Measurements from ENCODE around the gene MRPS18A. TPM values are rescaled to one million over a fixed set of nuclear protein-coding genes. Genes with fewer than 3 reads are reported as not detected.

The MRPS18A gene
- total and polyA plus RNA-seq, 2 of the 8 experiments (the other 6 are each of a cell fraction or from before 2014, with no cell fraction given) = 48.3 to 121 TPM

- Histone ChIP-seq H2AFZ (ENCODE audit: low read length) (no peak overlapping the region), H2AK5ac (ENCODE audit: low read depth, low read length) (no peak overlapping the region), H3K4me2 (ENCODE audit: insufficient read depth in 1 of 2, low read depth in 2 of 2, low read length in 2 of 2) (no peak overlapping the region), H3K27ac (ENCODE audit: low read depth, low read length) (no peak overlapping the region), H2BK5ac (ENCODE audit: low read depth, low read length) (no peak overlapping the region), H3K23me2 (ENCODE audit: low read depth, low read length) (no peaks in the 10 kb centered on the region), H3K56ac (replicated peaks; ENCODE audit: insufficient read length, low read depth, low read length) (no peak overlapping the region), H4K5ac (ENCODE audit: insufficient read length, low read depth, low read length) (no peak overlapping the region), H3K79me1 (ENCODE audit: low read depth, low read length) (peaks cover 18% of the 10 kb centered on the region), H4K91ac (replicated peaks; ENCODE audit: insufficient read length, low read length) (no peak overlapping the region), H3K4ac (replicated peaks; ENCODE audit: insufficient read length, low read depth, low read length) (no peak overlapping the region), H3K9me3 (ENCODE audit: insufficient read depth in 2 of 2, low read depth in 1 of 2, low read length in 1 of 2) (no peaks in the 10 kb centered on the region), H2BK20ac (ENCODE audit: low read length) (no peak overlapping the region), H3K4me3 (ENCODE audit: extremely low read depth in 1 of 4, insufficient read depth in 2 of 4, low read depth in 3 of 4, low read length in 4 of 4) (no peak overlapping the region), H3K27me3 (replicated peaks in 1 of 4; ENCODE audit: control insufficient read depth in 3 of 4, extremely low read depth in 1 of 4, insufficient read depth in 3 of 4, low read length in 3 of 4) (no peaks in the 10 kb centered on the region), H2BK15ac (ENCODE audit: low read length) (no peak overlapping the region), H3K36me3 (ENCODE audit: control insufficient read depth in 2 of 4, insufficient read depth in 4 of 4, low read length in 3 of 4) (peaks cover 29 to 56% (median 43%) of the 10 kb centered on the region in 4 experiments), H3K79me2 (ENCODE audit: control insufficient read depth in 1 of 2, insufficient read depth in 2 of 2, low read length in 2 of 2) (peaks cover under 1 to 32% of the 10 kb centered on the region in 2 experiments), H4K20me1 (replicated peaks in 1 of 2; ENCODE audit: control insufficient read depth in 1 of 2, insufficient read depth in 2 of 2, low read length in 2 of 2) (peaks cover 2 to 20% of the 10 kb centered on the region in 2 experiments), H3K23ac (ENCODE audit: insufficient read length) (no peak overlapping the region), H3K4me1 (replicated peaks in 1 of 4; ENCODE audit: control insufficient read depth in 3 of 4, insufficient read depth in 4 of 4, low read length in 3 of 4) (0 out of 7 replicates have a peak, but pooled peaks cover 0 to 5% (median 0%) of the 10 kb centered on the region in 4 experiments), H2BK12ac (ENCODE audit: low read depth, low read length) (no peak overlapping the region), H2BK120ac (replicated peaks; ENCODE audit: low read depth, low read length) (no peak overlapping the region), H3K18ac (ENCODE audit: extremely low read depth, low read length) (no peak overlapping the region), H3K9ac (replicated peaks in 1 of 4; ENCODE audit: extremely low read depth in 1 of 4, low read depth in 3 of 4, low read length in 3 of 4) (no peak overlapping the region), H3K14ac (ENCODE audit: insufficient read length) (no peak overlapping the region), H4K8ac (ENCODE audit: extremely low read depth, insufficient read depth, low read length) (no peak overlapping the region)
- ChIA-PET CTCF (ENCODE audit: partially characterized antibody) (interaction anchor here (0.6 to 5.2 kb wide), 4 partner anchors 11 to 400 kb away, joined by 3 to 58 read pairs (median 4); no protein-coding TSS in a partner anchor), POLR2A (ENCODE audit: partially characterized antibody) (interaction anchor here (1.4 to 2.3 kb wide), 3 partner anchors 12 to 64 kb away, joined by 3 to 10 read pairs (median 4); no protein-coding TSS in a partner anchor)
- FAIRE-seq = no peak
- WGBS, 2 experiments (ENCODE audit: extremely low coverage in 1 of 2, insufficient coverage in 1 of 2, insufficient read length in 1 of 2, insufficient replicate concordance in 2 of 2, low coverage in 1 of 2, low lambda C conversion rate in 2 of 2, missing lambda C conversion rate in 1 of 2) = 86% methylated on average over 6 of the region's 6 CpGs; no CpG with 5 or more reads in 1 of the 2 experiments
- no peak for DNase-seq (ENCODE audit: low read depth in 1 of 2, low spot score in 2 of 2)
- TF ChIP-seq POLR2A (IDR thresholded peaks at IDR 0.05; ENCODE audit: control extremely low read depth in 1 of 2, low read depth in 2 of 2, low read length in 2 of 2) = no peak
- TF ChIP-seq, protein P1, sequence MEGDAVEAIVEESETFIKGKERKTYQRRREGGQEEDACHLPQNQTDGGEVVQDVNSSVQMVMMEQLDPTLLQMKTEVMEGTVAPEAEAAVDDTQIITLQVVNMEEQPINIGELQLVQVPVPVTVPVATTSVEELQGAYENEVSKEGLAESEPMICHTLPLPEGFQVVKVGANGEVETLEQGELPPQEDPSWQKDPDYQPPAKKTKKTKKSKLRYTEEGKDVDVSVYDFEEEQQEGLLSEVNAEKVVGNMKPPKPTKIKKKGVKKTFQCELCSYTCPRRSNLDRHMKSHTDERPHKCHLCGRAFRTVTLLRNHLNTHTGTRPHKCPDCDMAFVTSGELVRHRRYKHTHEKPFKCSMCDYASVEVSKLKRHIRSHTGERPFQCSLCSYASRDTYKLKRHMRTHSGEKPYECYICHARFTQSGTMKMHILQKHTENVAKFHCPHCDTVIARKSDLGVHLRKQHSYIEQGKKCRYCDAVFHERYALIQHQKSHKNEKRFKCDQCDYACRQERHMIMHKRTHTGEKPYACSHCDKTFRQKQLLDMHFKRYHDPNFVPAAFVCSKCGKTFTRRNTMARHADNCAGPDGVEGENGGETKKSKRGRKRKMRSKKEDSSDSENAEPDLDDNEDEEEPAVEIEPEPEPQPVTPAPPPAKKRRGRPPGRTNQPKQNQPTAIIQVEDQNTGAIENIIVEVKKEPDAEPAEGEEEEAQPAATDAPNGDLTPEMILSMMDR (IDR thresholded peaks at IDR 0.05; ENCODE audit: control extremely low read depth in 1 of 3, insufficient read depth in 1 of 3, low read depth in 1 of 3, low read length in 3 of 3) = no peak
- TF ChIP-seq, protein P2, sequence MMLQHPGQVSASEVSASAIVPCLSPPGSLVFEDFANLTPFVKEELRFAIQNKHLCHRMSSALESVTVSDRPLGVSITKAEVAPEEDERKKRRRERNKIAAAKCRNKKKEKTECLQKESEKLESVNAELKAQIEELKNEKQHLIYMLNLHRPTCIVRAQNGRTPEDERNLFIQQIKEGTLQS (IDR thresholded peaks at IDR 0.05; ENCODE audit: insufficient read depth, low read depth, low read length) = no peak
- TF ChIP-seq CHD1 (IDR thresholded peaks at IDR 0.05; ENCODE audit: low read depth, low read length) = no peak
- TF ChIP-seq JUN (IDR thresholded peaks at IDR 0.05; ENCODE audit: low read depth, low read length) = no peak
- TF ChIP-seq, protein P3, sequence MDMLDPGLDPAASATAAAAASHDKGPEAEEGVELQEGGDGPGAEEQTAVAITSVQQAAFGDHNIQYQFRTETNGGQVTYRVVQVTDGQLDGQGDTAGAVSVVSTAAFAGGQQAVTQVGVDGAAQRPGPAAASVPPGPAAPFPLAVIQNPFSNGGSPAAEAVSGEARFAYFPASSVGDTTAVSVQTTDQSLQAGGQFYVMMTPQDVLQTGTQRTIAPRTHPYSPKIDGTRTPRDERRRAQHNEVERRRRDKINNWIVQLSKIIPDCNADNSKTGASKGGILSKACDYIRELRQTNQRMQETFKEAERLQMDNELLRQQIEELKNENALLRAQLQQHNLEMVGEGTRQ (IDR thresholded peaks at IDR 0.05; ENCODE audit: low read length) = no peak
- no peak for TF ChIP-seq BRCA1 (IDR thresholded peaks at IDR 0.05; ENCODE audit: low read depth, low read length)
- no peak for TF ChIP-seq RNF2 (IDR thresholded peaks at IDR 0.05; ENCODE audit: borderline replicate concordance, low read depth, low read length, missing control alignments, poor library complexity, severe bottlenecking)
Observed at GRCh38 chr6:43679057-43679456, 8.5 kb downstream of the MRPS18A start.

Measured in H1 (cell line).